Neural cell (in vitro differentiated cells): ENCODE results near the gene ZBED4.

Experiments used
- CTCF ChIP-seq: fragments of 450-650 bp; IDR thresholded peaks from 2 replicates; pipeline ENCODE4 v1.5.1; 2014; ENCODE audit warnings: antibody characterized with exemption, mild to moderate bottlenecking, moderate library complexity; ENCODE audit not compliant: poor library complexity, severe bottlenecking
- EP300 ChIP-seq: fragments of 450-650 bp; conservative IDR thresholded peaks from 2 replicates; pipeline ENCODE4 v1.6.1; 2014; ENCODE audit warnings: antibody characterized with exemption, mild to moderate bottlenecking, moderate library complexity; ENCODE audit not compliant: poor library complexity, severe bottlenecking
- EZH2 ChIP-seq: fragments of 200-600, 300-800 bp; shearing (Covaris generic), sonication (generic); IDR thresholded peaks from 2 replicates; pipeline ENCODE4 v1.6.1; 2014; ENCODE audit warnings: antibody characterized with exemption, low read length, borderline replicate concordance, mild to moderate bottlenecking; ENCODE audit not compliant: insufficient read depth, poor library complexity, severe bottlenecking

- TF ChIP-seq CTCF, result no peak
- TF ChIP-seq EP300, result no peak
- TF ChIP-seq EZH2, result no peak
Observed at GRCh38 chr22:49823289-49824045, 30.2 kb upstream of the ZBED4 start.
